ENCODE data around the gene FBXW7. TPM values are rescaled to one million over a fixed set of nuclear protein-coding genes. Genes with fewer than 3 reads are reported as not detected.

FBXW7 gene
- total and polyA plus RNA-seq, 2 of the 13 experiments (the other 11 are each of a cell fraction or from before 2014, with no cell fraction given) = 5.0 to 40.9 TPM

DNA sequence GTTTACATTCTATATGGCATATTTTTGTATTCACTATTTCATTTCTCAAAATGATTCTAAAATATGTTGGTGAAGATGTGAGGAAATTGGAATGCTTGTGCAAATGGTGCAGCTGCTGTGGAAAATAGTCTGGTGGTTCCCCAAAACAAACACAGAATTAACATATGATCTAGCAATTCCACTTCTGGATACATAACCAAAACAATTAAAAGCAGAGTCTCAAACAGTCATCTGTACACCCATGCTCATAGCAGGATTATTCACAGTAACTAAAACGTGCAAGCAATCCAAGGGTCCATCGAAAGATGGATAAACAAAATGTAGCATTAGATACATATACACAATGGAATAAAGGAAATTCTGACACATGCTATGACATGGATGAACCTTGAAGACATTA lies 204.8 kb downstream of the FBXW7 start:
- WGBS (ENCODE audit: low lambda C conversion rate) = 97% methylated on average over 2 of the region's 2 CpGs
- Histone ChIP-seq H3K4me1 (ENCODE audit: insufficient read depth, low read length) (no peaks in the 10 kb centered on the region), H2AFZ (ENCODE audit: low read length) (no peak overlapping the region), H3K27me3 (ENCODE audit: control insufficient read depth in 1 of 2, insufficient read depth in 2 of 2, low read length in 2 of 2) (no peaks in the 10 kb centered on the region), H4K20me1 (ENCODE audit: insufficient read depth, low read length) (no peaks in the 10 kb centered on the region), H3K27ac (ENCODE audit: extremely low read length, insufficient read depth, low read length) (no peak overlapping the region), H3K4me3 (replicated peaks in 1 of 3; ENCODE audit: insufficient read depth in 1 of 3, low read depth in 2 of 3, low read length in 3 of 3) (no peak overlapping the region), H3K9ac (ENCODE audit: insufficient read depth, low read depth, low read length) (no peak overlapping the region), H3K36me3 (replicated peaks in 1 of 2; ENCODE audit: control insufficient read depth in 1 of 2, insufficient read depth in 2 of 2, low read length in 2 of 2) (peaks cover 2 to 6% of the 10 kb centered on the region in 2 experiments), H3K79me2 (ENCODE audit: insufficient read depth, low read length) (no peaks in the 10 kb centered on the region), H3K4me2 (ENCODE audit: low read depth, low read length) (no peak overlapping the region), H3K9me3 (ENCODE audit: low read length) (no peaks in the 10 kb centered on the region)
- in situ Hi-C loops (cut with HindIII; ENCODE audit: extremely low pct_ligation_motif_present, low pct_unique_long_range_greater_than_20kb) (no loop called here), intact Hi-C loops (cut with micrococcal nuclease; ENCODE audit: unreplicated experiment) (no loop called here)
- no peak for TF ChIP-seq ZBTB38 (CRISPR knock-in tag; IDR thresholded peaks at IDR 0.05)
- FAIRE-seq (no peak), DNase-seq (ENCODE audit: low spot score) (no peak), ATAC-seq (no peak)
- no TSS peak for BruUV-seq (replicated peaks)
- CTCF ChIA-PET (ENCODE audit: low intra/inter-chr PET ratio, low total read pairs) = no interaction called here
- POLR2A ChIA-PET = no interaction called here

DNA sequence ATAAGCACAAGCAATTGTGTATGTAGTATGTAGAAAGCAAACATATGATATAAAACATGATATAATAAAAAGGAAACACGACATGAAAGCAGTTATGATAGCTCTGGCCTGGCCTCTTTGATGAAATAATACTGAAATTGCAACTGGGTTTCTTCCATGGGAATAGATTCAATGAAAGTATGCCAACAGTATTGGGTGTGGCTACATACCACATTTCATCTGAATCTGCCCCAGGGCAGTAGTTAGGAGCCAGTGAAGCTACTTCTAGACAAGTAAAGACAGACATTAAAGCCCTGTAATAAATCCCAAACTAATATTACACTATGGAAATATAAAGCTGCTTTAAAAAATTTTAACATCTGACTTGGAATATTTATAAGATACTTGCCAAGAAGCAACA lies 207.3 kb downstream of the FBXW7 start:
- H3K79me2 ChIP-seq (ENCODE audit: insufficient read depth, low read length) = no peaks in the 10 kb centered on the region
- no peaks in the 10 kb centered on the region for H3K9me3 ChIP-seq (ENCODE audit: low read length)
- intact Hi-C loops (cut with micrococcal nuclease; ENCODE audit: unreplicated experiment) (no loop called here), in situ Hi-C loops (cut with HindIII; ENCODE audit: extremely low pct_ligation_motif_present, low pct_unique_long_range_greater_than_20kb) (no loop called here)
- H4K20me1 ChIP-seq (ENCODE audit: insufficient read depth, low read length) = no peaks in the 10 kb centered on the region
- no peak for DNase-seq (ENCODE audit: low spot score)
- no peaks in the 10 kb centered on the region for H3K27me3 ChIP-seq (ENCODE audit: control insufficient read depth in 1 of 2, insufficient read depth in 2 of 2, low read length in 2 of 2)
- H3K9ac ChIP-seq (ENCODE audit: insufficient read depth, low read depth, low read length) = no peak overlapping the region
- no peak overlapping the region for H3K4me3 ChIP-seq (replicated peaks in 1 of 3; ENCODE audit: insufficient read depth in 1 of 3, low read depth in 2 of 3, low read length in 3 of 3)
- H2AFZ ChIP-seq (ENCODE audit: low read length) = no peak overlapping the region
- no peaks in the 10 kb centered on the region for H3K4me1 ChIP-seq (ENCODE audit: insufficient read depth, low read length)
- ATAC-seq = no peak
- BruUV-seq (replicated peaks) = no TSS peak
- 88% methylated on average over 1 of the region's 1 CpG for WGBS (ENCODE audit: low lambda C conversion rate)
- H3K36me3 ChIP-seq (replicated peaks in 1 of 2; ENCODE audit: control insufficient read depth in 1 of 2, insufficient read depth in 2 of 2, low read length in 2 of 2) = peaks cover 3 to 6% of the 10 kb centered on the region in 2 experiments
- ChIA-PET POLR2A (no interaction called here), CTCF (ENCODE audit: low intra/inter-chr PET ratio, low total read pairs) (no interaction called here)
- TF ChIP-seq ZMYM4 (CRISPR knock-in tag; IDR thresholded peaks at IDR 0.05) (no peak), ZNF530 (CRISPR knock-in tag; IDR thresholded peaks at IDR 0.05; ENCODE audit: low read depth) (no peak)
- H3K4me2 ChIP-seq (ENCODE audit: low read depth, low read length) = no peak overlapping the region
- H3K27ac ChIP-seq (ENCODE audit: extremely low read length, insufficient read depth, low read length) = no peak overlapping the region
- FAIRE-seq = no peak

Measured in HepG2 (cell line).